ENCODE data around the gene CARTPT. TPM values are rescaled to one million over a fixed set of nuclear protein-coding genes. Genes with fewer than 3 reads are reported as not detected.

Gene CARTPT
- polyA plus RNA-seq, 1 donor = 8.5 TPM

DNA sequence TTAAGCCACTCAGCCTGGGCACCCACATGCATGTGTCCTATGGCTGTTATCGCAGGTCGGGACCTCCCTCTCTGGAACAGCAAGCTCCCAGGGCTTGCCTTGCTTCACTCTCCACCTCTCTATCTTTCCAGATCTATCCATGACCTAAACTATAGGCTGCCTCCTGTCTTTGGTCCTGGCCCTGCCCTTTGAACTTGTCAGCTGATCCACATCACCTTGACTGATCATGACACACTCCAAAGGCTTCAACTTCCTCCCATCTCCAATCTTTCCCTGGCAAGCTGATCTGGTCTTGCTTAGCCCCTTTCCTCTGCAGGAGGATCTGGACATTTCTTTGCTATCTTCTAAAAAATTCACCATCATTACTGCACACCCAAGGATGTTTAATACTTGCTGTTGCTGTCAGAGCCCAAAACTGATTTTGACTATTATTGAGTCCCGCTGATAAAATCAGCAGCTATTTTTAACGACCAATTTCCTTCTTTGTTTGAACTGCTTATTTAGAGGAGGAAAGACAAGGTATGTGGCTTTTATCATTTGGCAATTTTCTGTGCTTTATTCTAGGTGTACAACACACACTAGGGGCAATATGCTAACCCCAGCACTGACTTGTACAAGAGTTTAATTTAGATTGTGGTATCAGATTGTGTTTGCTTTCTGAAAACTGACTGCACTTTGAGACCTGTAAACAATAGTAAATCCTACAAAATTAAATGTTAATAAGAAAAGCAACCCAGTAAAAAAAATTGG, 33.5 kb downstream of the CARTPT start:
- 20% methylated on average over 1 of the region's 4 CpGs for WGBS (ENCODE audit: insufficient coverage, low lambda C conversion rate)
- no peak for DNase-seq
- Histone ChIP-seq H3K4me3 (ENCODE audit: low read length) (no peak overlapping the region), H3K27ac (ENCODE audit: low read length) (no peak overlapping the region), H3K9me3 (ENCODE audit: control insufficient read depth, low read depth, low read length) (no peaks in the 10 kb centered on the region), H3K27me3 (ENCODE audit: control insufficient read depth, insufficient read depth, low read length) (no peaks in the 10 kb centered on the region), H3K4me1 (ENCODE audit: control insufficient read depth, insufficient read depth, low read length) (no peaks in the 10 kb centered on the region), H3K36me3 (ENCODE audit: control insufficient read depth, insufficient read depth, low read length) (no peaks in the 10 kb centered on the region)

- Histone ChIP-seq H3K4me1 (ENCODE audit: control insufficient read depth, insufficient read depth, low read length) (no peaks in the 10 kb centered on the region), H3K27ac (ENCODE audit: low read length) (no peak overlapping the region), H3K36me3 (ENCODE audit: control insufficient read depth, insufficient read depth, low read length) (no peaks in the 10 kb centered on the region), H3K9me3 (ENCODE audit: control insufficient read depth, low read depth, low read length) (no peaks in the 10 kb centered on the region), H3K4me3 (ENCODE audit: low read length) (no peak overlapping the region), H3K27me3 (ENCODE audit: control insufficient read depth, insufficient read depth, low read length) (no peaks in the 10 kb centered on the region)
- peak; percentile 48 to 62 for DNase-seq
- WGBS (ENCODE audit: insufficient coverage, low lambda C conversion rate) = no CpG with 5 or more reads among the region's 14 CpGs
These were observed 38.8 kb downstream of the CARTPT start for GRCh38 chr5:71757590-71758543.

GRCh38 chr5:71762826-71763225, 43.8 kb downstream of the CARTPT start:
- Histone ChIP-seq H3K9me3 (ENCODE audit: control insufficient read depth, low read depth, low read length) (no peaks in the 10 kb centered on the region), H3K4me1 (ENCODE audit: control insufficient read depth, insufficient read depth, low read length) (no peaks in the 10 kb centered on the region), H3K4me3 (ENCODE audit: low read length) (no peak overlapping the region), H3K36me3 (ENCODE audit: control insufficient read depth, insufficient read depth, low read length) (no peaks in the 10 kb centered on the region), H3K27ac (ENCODE audit: low read length) (no peak overlapping the region), H3K27me3 (ENCODE audit: control insufficient read depth, insufficient read depth, low read length) (no peaks in the 10 kb centered on the region)
- no CpG with 5 or more reads among the region's 5 CpGs for WGBS (ENCODE audit: insufficient coverage, low lambda C conversion rate)
- DNase-seq = no peak

DNA sequence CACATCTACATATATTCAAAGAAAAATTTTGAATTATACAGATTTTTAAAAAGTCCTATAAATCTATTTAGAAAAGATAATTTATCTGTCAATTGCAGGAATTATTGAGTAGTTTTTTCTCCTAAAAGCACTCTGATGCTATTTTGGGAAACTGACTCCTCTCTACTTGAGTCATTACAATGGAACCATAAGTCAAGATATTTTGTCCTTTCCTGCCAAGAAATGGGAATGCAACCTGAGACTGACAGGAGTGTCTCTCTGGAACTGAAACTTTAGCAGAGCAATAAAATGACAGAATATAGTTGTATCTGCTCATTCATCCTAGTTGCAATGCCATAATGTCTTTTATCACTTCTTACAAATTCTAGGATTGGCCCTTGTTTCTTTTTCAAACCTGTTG, 48.6 kb downstream of the CARTPT start:
- Histone ChIP-seq H3K4me1 (ENCODE audit: control insufficient read depth, insufficient read depth, low read length) (no peaks in the 10 kb centered on the region), H3K36me3 (ENCODE audit: control insufficient read depth, insufficient read depth, low read length) (no peaks in the 10 kb centered on the region), H3K4me3 (ENCODE audit: low read length) (no peak overlapping the region), H3K9me3 (ENCODE audit: control insufficient read depth, low read depth, low read length) (no peaks in the 10 kb centered on the region), H3K27me3 (ENCODE audit: control insufficient read depth, insufficient read depth, low read length) (no peaks in the 10 kb centered on the region), H3K27ac (ENCODE audit: low read length) (no peak overlapping the region)
- DNase-seq = no peak

GRCh38 chr5:71769287-71769686, 50.2 kb downstream of the CARTPT start:
- H3K4me3 ChIP-seq (ENCODE audit: low read length) = no peak overlapping the region
- H3K27ac ChIP-seq (ENCODE audit: low read length) = no peak overlapping the region

GRCh38 chr5:71770381-71770780, 51.3 kb downstream of the CARTPT start:
- Histone ChIP-seq H3K4me3 (ENCODE audit: low read length) (no peak overlapping the region), H3K27ac (ENCODE audit: low read length) (no peak overlapping the region), H3K36me3 (ENCODE audit: control insufficient read depth, insufficient read depth, low read length) (no peaks in the 10 kb centered on the region), H3K4me1 (ENCODE audit: control insufficient read depth, insufficient read depth, low read length) (no peaks in the 10 kb centered on the region), H3K9me3 (ENCODE audit: control insufficient read depth, low read depth, low read length) (no peaks in the 10 kb centered on the region), H3K27me3 (ENCODE audit: control insufficient read depth, insufficient read depth, low read length) (no peaks in the 10 kb centered on the region)
- no peak for DNase-seq

More at GRCh38 chr5:71769287-71769686, 50.2 kb downstream of the CARTPT start:
- Histone ChIP-seq H3K27me3 (ENCODE audit: control insufficient read depth, insufficient read depth, low read length) (no peaks in the 10 kb centered on the region), H3K36me3 (ENCODE audit: control insufficient read depth, insufficient read depth, low read length) (no peaks in the 10 kb centered on the region), H3K9me3 (ENCODE audit: control insufficient read depth, low read depth, low read length) (no peaks in the 10 kb centered on the region), H3K4me1 (ENCODE audit: control insufficient read depth, insufficient read depth, low read length) (no peaks in the 10 kb centered on the region)
- no peak for DNase-seq

Other genes starting within 250 kb of the CARTPT start
- 43.0 TPM for gene MCCC2, start 131.9 kb upstream of the CARTPT start, polyA plus RNA-seq